ENCODE results near the gene SERP2. TPM values are rescaled to one million over a fixed set of nuclear protein-coding genes. Genes with fewer than 3 reads are reported as not detected.

The SERP2 gene
- total and polyA plus RNA-seq, 2 donors (not counting 3 experiments of a cell fraction or from before 2014, with no cell fraction given): 0.30 TPM; not detected in 1

GRCh38 chr13:44407891-44408290 is 34.3 kb downstream of the SERP2 start:
- POLR2A ChIA-PET: no interaction called here
- peaks cover 0 to 2% of the 10 kb centered on the region in 2 experiments for H3K27me3 ChIP-seq (ENCODE audit: control insufficient read depth in 2 of 2, insufficient read depth in 2 of 2, low read length in 2 of 2)
- H3K4me1 ChIP-seq (ENCODE audit: control insufficient read depth, extremely low read depth, insufficient read depth, low read length): peaks cover 6% of the 10 kb centered on the region
- H2AFZ ChIP-seq (ENCODE audit: low read depth, low read length): no peak overlapping the region
- dilution Hi-C loops (cut with MboI; ENCODE audit: extremely low pct_ligation_motif_present, low sequenced_read_pairs): no loop called here
- FAIRE-seq: no peak
- H3K4me2 ChIP-seq (ENCODE audit: insufficient read depth, low read length): no peak overlapping the region
- H3K9ac ChIP-seq (replicated peaks; ENCODE audit: extremely low read depth, insufficient read depth, low read length): no peak overlapping the region
- intact Hi-C loops (cut with micrococcal nuclease): no loop called here
- no TSS peak for BruUV-seq (replicated peaks)
- CTCF ChIA-PET: interaction anchor here (1.3 kb wide), 2 partner anchors 10 to 217 kb away, joined by 3 read pairs; no protein-coding TSS in a partner anchor
- no peaks in the 10 kb centered on the region for H3K9me3 ChIP-seq (replicated peaks; ENCODE audit: control insufficient read depth, insufficient read depth, low read length)
- H4K20me1 ChIP-seq (replicated peaks; ENCODE audit: control insufficient read depth, extremely low read depth, insufficient read depth, low read length): no peaks in the 10 kb centered on the region
- no peaks in the 10 kb centered on the region for H3K36me3 ChIP-seq (ENCODE audit: control insufficient read depth in 2 of 2, extremely low read depth in 1 of 2, insufficient read depth in 2 of 2, low read length in 2 of 2)
- H3K27ac ChIP-seq (ENCODE audit: insufficient read depth, low read depth, low read length): no peak overlapping the region
- TF ChIP-seq FOS (IDR thresholded peaks at IDR 0.05; ENCODE audit: borderline replicate concordance, insufficient read depth, low read length) (no peak), POLR2AphosphoS5 (IDR thresholded peaks at IDR 0.05; ENCODE audit: insufficient read depth, low read depth, low read length) (no peak)
- no peak for DNase-seq (ENCODE audit: low read depth, low spot score)
- no peak overlapping the region for H3K4me3 ChIP-seq (replicated peaks in 1 of 3; ENCODE audit: insufficient read depth in 1 of 3, low read depth in 1 of 3, low read length in 3 of 3)
- no peaks in the 10 kb centered on the region for H3K79me2 ChIP-seq (ENCODE audit: control insufficient read depth, insufficient read depth, low read length)
- H3K9me1 ChIP-seq (replicated peaks; ENCODE audit: control insufficient read depth, extremely low read depth, insufficient read depth, low read length): no peaks in the 10 kb centered on the region

- Histone ChIP-seq H3K9me1 (replicated peaks; ENCODE audit: control insufficient read depth, extremely low read depth, insufficient read depth, low read length) (no peaks in the 10 kb centered on the region), H3K9ac (replicated peaks; ENCODE audit: extremely low read depth, insufficient read depth, low read length) (no peak overlapping the region), H4K20me1 (replicated peaks; ENCODE audit: control insufficient read depth, extremely low read depth, insufficient read depth, low read length) (no peaks in the 10 kb centered on the region), H3K9me3 (replicated peaks; ENCODE audit: control insufficient read depth, insufficient read depth, low read length) (no peaks in the 10 kb centered on the region), H3K27ac (ENCODE audit: insufficient read depth, low read depth, low read length) (no peak overlapping the region), H2AFZ (ENCODE audit: low read depth, low read length) (no peak overlapping the region), H3K4me2 (ENCODE audit: insufficient read depth, low read length) (no peak overlapping the region), H3K4me1 (ENCODE audit: control insufficient read depth, extremely low read depth, insufficient read depth, low read length) (peaks cover 7% of the 10 kb centered on the region), H3K4me3 (replicated peaks in 1 of 3; ENCODE audit: insufficient read depth in 1 of 3, low read depth in 1 of 3, low read length in 3 of 3) (no peak overlapping the region), H3K79me2 (ENCODE audit: control insufficient read depth, insufficient read depth, low read length) (no peaks in the 10 kb centered on the region), H3K27me3 (ENCODE audit: control insufficient read depth in 2 of 2, insufficient read depth in 2 of 2, low read length in 2 of 2) (no peaks in the 10 kb centered on the region), H3K36me3 (ENCODE audit: control insufficient read depth in 2 of 2, extremely low read depth in 1 of 2, insufficient read depth in 2 of 2, low read length in 2 of 2) (no peaks in the 10 kb centered on the region)
- FAIRE-seq (no peak), DNase-seq (ENCODE audit: low read depth, low spot score) (no peak)
- dilution Hi-C loops (cut with MboI; ENCODE audit: extremely low pct_ligation_motif_present, low sequenced_read_pairs): no loop called here
- TF ChIP-seq GATA2 (IDR thresholded peaks at IDR 0.05; ENCODE audit: insufficient read depth, insufficient read length, low read depth, low read length) (no peak), POLR2A (IDR thresholded peaks at IDR 0.05; ENCODE audit: low read depth, low read length) (no peak), MYC (IDR thresholded peaks at IDR 0.05; ENCODE audit: low read depth, low read length) (no peak), FOS (IDR thresholded peaks at IDR 0.05; ENCODE audit: borderline replicate concordance, insufficient read depth, low read length) (no peak)
- intact Hi-C loops (cut with micrococcal nuclease): no loop called here
- CTCF ChIA-PET: no interaction called here
- POLR2A ChIA-PET: no interaction called here
- BruUV-seq (replicated peaks): no TSS peak
These were observed 36.0 kb downstream of the SERP2 start for GRCh38 chr13:44409595-44409994.

All from endothelial cell of umbilical vein (primary cell).